Endodermal cell (in vitro differentiated cells): ENCODE results near the gene AKAP6. TPM values are rescaled to one million over a fixed set of nuclear protein-coding genes. Genes with fewer than 3 reads are reported as not detected.

Source experiments
- DNase-seq: peaks from one replicate; pipeline ENCODE4 v3.0.0-alpha.2; 2017
- H3K27ac ChIP-seq: 2 replicates; pipeline ENCODE4 v1.5.1; 2013; ENCODE audit warnings: mild to moderate bottlenecking, low read depth, low read length, moderate library complexity
- H3K27me3 ChIP-seq: 2 replicates; pipeline ENCODE4 v1.6.1; 2013; ENCODE audit warnings: mild to moderate bottlenecking, low read length, moderate library complexity; ENCODE audit not compliant: insufficient read depth, control insufficient read depth, poor library complexity, severe bottlenecking
- H3K36me3 ChIP-seq: 2 replicates; pipeline ENCODE4 v1.7.0; 2013; ENCODE audit warnings: mild to moderate bottlenecking, low read length, moderate library complexity; ENCODE audit not compliant: control insufficient read depth, insufficient read depth
- H3K4me1 ChIP-seq: one replicate; pipeline ENCODE4 v1.7.0; 2013; ENCODE audit warnings: low read length; ENCODE audit not compliant: control insufficient read depth, insufficient read depth
- H3K4me3 ChIP-seq: 2 replicates; pipeline ENCODE4 v1.5.1; 2013; ENCODE audit warnings: mild to moderate bottlenecking, low read length, moderate library complexity
- H3K9ac ChIP-seq: 2 replicates; pipeline ENCODE4 v1.6.1; 2013; ENCODE audit warnings: mild to moderate bottlenecking, low read length, moderate library complexity; ENCODE audit not compliant: poor library complexity, severe bottlenecking; ENCODE audit errors: extremely low read depth
- H3K9me3 ChIP-seq: 2 replicates; pipeline ENCODE4 v1.6.1; 2013; ENCODE audit warnings: mild to moderate bottlenecking, low read length, moderate library complexity; ENCODE audit not compliant: control insufficient read depth
- H3K27ac Mint-ChIP-seq: 2 replicates; pipeline ENCODE4 v1.8.0; 2020; ENCODE audit warnings: mixed read lengths
- H3K27me3 Mint-ChIP-seq: 2 replicates; pipeline ENCODE4 v1.8.0; 2021; ENCODE audit warnings: mild to moderate bottlenecking, mixed read lengths; ENCODE audit not compliant: insufficient read depth
- H3K36me3 Mint-ChIP-seq: 2 replicates; pipeline ENCODE4 v1.8.0; 2020; ENCODE audit warnings: low read depth, mixed read lengths
- H3K4me1 Mint-ChIP-seq: 2 replicates; pipeline ENCODE4 v1.8.0; 2020; ENCODE audit warnings: mixed read lengths
- H3K4me3 Mint-ChIP-seq: 2 replicates; pipeline ENCODE4 v1.8.0; 2020; ENCODE audit warnings: mild to moderate bottlenecking, moderate library complexity, mixed read lengths
- H3K9me3 Mint-ChIP-seq: 2 replicates; pipeline ENCODE4 v1.8.0; 2020; ENCODE audit warnings: mild to moderate bottlenecking, mixed read lengths
- CTCF ChIP-seq: fragments of 200-600 bp; sonication (generic); conservative IDR thresholded peaks from 2 replicates; pipeline ENCODE4 v1.5.0; 2021; ENCODE audit warnings: antibody characterized with exemption, mild to moderate bottlenecking
- whole genome bisulfite sequencing, 2 experiments: methylation state at CpG; one replicate each; pipeline versions ENCODE4 v1.1.5 to v1.1.7; 2013; ENCODE audit warnings: missing lambda C conversion rate in 2 of 2, mixed read lengths in 1 of 2; ENCODE audit not compliant: insufficient coverage in 1 of 2, insufficient read length in 1 of 2; 5-methylcytosine and 5-hydroxymethylcytosine counted together
- total RNA-seq, 2 donors: library from RNA; stranded (reverse); fragmentation: NEBNext Ultra II Directional in 1 of 2; extraction: Animal tissue kit (Norgen Biotek cat#: 25700) in 1 of 2; gene quantifications; 2 replicates in 1 of 2; 3 replicates in 1 of 2; pipeline ENCODE4 v1.2.1, GENCODE V29; 2021

Gene AKAP6
- total RNA-seq, 2 donors from 2014 or later: 4.3 to 5.0 TPM

GRCh38 chr14:32559048-32559447 lies 229.9 kb downstream of the AKAP6 start:
- H3K4me1 ChIP-seq: no peaks in the 10 kb centered on the region
- TF ChIP-seq CTCF: no peak
- H3K4me3 ChIP-seq: no peak overlapping the region
- H3K27ac Mint-ChIP-seq: no peak overlapping the region
- no peaks in the 10 kb centered on the region for H3K27me3 ChIP-seq
- H3K27me3 Mint-ChIP-seq: no peaks in the 10 kb centered on the region
- H3K36me3 Mint-ChIP-seq: no peaks in the 10 kb centered on the region
- H3K9ac ChIP-seq: no peak overlapping the region
- 89 to 100% methylated on average over 1 of the region's 1 CpG for WGBS, 2 experiments
- H3K9me3 Mint-ChIP-seq: no peaks in the 10 kb centered on the region
- H3K9me3 ChIP-seq: no peaks in the 10 kb centered on the region
- no peak overlapping the region for H3K4me3 Mint-ChIP-seq
- H3K4me1 Mint-ChIP-seq: no peaks in the 10 kb centered on the region
- H3K36me3 ChIP-seq: no peaks in the 10 kb centered on the region
- H3K27ac ChIP-seq: no peak overlapping the region
- no peak for DNase-seq

GRCh38 chr14:32559590-32559989 lies 230.5 kb downstream of the AKAP6 start:
- Mint-ChIP-seq H3K27me3 (no peaks in the 10 kb centered on the region), H3K9me3 (no peaks in the 10 kb centered on the region), H3K4me3 (no peak overlapping the region), H3K27ac (no peak overlapping the region), H3K4me1 (no peaks in the 10 kb centered on the region), H3K36me3 (no peaks in the 10 kb centered on the region)
- no peak for DNase-seq
- Histone ChIP-seq H3K9ac (no peak overlapping the region), H3K9me3 (no peaks in the 10 kb centered on the region), H3K36me3 (no peaks in the 10 kb centered on the region), H3K27ac (no peak overlapping the region), H3K27me3 (no peaks in the 10 kb centered on the region), H3K4me3 (no peak overlapping the region), H3K4me1 (no peaks in the 10 kb centered on the region)
- no peak for TF ChIP-seq CTCF
- WGBS, 2 experiments: 67% methylated on average over 1 of the region's 1 CpG; no CpG with 5 or more reads in 1 of the 2 experiments

- H3K9ac ChIP-seq: no peak overlapping the region
- no peaks in the 10 kb centered on the region for H3K4me1 Mint-ChIP-seq
- H3K9me3 Mint-ChIP-seq: no peaks in the 10 kb centered on the region
- H3K36me3 Mint-ChIP-seq: no peaks in the 10 kb centered on the region
- peak; percentile 96 for TF ChIP-seq CTCF
- DNase-seq: peak; percentile 76
- no peaks in the 10 kb centered on the region for H3K27me3 Mint-ChIP-seq
- no peak overlapping the region for H3K4me3 ChIP-seq
- no peaks in the 10 kb centered on the region for H3K27me3 ChIP-seq
- H3K4me3 Mint-ChIP-seq: no peak overlapping the region
- H3K4me1 ChIP-seq: no peaks in the 10 kb centered on the region
- H3K27ac ChIP-seq: no peak overlapping the region
- H3K27ac Mint-ChIP-seq: no peak overlapping the region
- 8 to 36% methylated on average over 5 to 7 of the region's 9 CpGs for WGBS, 2 experiments
- H3K36me3 ChIP-seq: no peaks in the 10 kb centered on the region
- no peaks in the 10 kb centered on the region for H3K9me3 ChIP-seq
Observed at GRCh38 chr14:32560209-32560857, 231.2 kb downstream of the AKAP6 start.
